ENCODE results near the gene PSMA3.

The PSMA3 gene

DNA sequence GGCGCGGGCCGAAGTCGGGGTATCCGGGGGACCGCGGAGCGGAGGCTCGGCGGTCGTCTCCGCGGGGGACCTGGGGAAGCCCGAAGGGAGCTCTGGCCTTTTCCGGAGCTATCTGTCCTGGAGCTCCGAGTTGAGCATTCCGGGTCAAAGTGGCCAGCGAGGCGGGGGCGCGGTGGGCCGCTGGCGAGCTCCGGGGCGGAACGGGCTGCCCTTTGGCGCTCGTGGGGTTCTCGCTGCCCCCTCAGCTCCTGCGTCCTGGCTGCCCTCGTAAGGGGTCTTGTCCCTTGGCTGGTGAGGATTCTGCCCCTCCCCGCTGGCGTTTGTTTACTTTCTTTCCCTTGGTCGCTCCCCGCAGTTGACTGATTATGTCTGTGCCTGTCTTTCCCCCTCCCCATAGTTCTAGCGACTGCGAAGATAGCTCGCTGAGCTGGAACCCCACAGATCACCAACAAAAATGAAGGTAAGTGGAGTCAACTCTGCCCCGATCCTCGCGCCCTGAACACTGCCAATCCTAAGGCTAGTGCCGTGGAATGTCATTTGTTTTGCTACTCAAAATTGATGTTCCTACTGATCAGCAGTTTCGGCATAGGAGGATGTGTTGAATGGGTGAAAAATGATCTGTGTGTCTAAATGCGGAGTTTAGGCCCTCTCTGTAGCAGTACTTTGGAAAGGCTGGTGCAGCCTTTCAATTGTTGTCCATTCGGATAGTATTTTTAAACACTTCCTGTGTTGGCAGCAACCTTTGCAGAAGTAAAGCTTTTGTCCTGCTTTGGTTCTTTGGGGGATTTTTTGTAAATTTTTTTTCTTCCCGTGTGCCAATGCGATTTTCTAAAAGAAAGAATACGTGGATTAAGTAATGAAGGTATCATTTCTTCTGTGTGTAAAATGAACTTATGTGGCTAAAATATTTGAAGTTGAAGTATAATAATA lies 55.0 kb downstream of the PSMA3 start:
- DNase-seq: no peak

DNA sequence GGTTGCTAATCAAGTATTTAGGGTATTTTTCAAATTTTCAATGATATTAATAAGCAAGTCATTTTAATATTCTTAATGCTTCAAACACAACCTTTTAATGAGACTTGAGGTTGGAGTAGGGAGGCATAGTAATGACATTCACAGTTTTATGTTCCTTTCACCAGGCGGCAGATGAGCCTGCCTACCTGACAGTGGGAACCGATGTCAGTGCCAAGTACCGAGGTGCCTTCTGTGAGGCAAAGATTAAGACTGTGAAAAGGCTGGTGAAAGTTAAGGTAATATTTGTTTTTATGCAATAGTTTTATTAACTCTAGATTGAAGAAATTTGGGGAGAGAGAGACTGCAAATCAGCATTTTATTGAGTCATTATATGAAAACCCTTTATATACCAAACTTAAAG lies 56.8 kb downstream of the PSMA3 start:
- no peak for DNase-seq

DNA sequence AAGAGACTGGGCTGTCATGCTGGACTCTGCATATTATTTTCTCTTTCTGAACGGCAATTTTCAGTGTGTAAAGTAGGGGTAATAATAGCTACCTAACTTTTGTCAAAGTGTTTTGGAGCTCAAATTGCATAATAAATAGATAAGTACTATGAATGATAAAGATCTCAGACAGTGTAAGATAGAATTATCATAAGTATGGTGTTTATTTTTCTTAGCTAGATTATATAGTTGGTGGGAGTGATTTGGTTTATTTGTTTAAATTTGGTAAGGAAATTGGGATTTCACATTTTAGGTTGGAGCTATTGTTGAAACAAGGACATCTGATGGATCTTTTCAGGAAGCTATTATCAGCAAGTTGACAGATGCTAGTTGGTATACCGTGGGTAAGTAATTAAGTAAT lies 61.1 kb downstream of the PSMA3 start:
- DNase-seq: no peak

DNA sequence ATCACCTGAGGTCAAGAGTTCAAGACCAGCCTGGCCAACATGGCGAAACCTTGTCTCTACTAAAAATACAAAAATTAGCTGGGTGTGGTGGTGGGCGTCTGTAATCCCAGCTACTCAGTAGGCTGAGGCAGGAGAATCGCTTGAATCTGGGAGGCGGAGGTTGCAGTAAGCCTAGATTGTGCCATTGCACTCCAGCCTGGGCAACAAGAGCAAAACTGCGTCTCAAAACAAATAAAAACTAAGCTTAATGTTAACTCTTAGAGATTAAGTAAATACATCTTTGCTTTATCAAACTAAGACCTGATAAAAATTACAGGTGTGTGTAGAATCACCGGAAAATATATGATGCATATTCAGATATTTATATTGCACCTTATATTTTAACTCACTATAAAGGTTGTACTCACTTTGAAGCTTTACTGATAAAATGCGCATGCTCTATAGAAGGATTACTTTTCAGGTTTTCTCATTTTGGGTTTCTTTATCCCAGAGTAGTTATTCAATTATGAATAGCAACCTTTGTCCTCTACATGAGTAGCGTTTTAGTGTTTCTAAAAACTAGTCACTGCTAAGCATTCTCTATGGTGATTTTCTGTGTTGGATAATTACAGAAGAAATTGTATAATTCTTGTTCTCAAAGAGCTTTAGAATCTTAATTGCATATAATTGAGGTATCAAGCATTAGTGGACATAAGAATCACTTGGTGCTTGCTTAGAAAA lies 63.1 kb downstream of the PSMA3 start:
- no peak for DNase-seq

- no peak for DNase-seq
These were observed 64.4 kb downstream of the PSMA3 start for GRCh38 chr14:58309086-58309485.

DNA sequence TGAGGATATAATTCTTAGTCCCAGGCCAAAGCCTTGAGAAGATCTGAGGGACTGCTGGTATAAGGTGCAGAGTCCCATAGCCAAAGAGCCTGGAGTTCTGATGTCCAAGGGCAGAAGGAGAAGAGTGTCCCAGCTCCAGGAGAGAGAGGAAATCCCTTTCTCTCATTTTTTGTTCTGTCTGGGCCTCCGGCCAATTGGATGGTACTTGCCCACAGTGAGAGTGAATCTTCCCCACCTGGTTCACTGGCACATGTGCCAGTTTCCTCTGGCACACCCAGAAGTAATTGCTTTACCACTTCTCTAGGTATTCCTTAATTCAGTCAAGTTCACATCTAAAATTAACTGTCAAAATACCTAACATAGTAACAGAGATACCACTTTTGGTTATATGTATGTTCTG lies 69.1 kb downstream of the PSMA3 start:
- DNase-seq: no peak

DNA sequence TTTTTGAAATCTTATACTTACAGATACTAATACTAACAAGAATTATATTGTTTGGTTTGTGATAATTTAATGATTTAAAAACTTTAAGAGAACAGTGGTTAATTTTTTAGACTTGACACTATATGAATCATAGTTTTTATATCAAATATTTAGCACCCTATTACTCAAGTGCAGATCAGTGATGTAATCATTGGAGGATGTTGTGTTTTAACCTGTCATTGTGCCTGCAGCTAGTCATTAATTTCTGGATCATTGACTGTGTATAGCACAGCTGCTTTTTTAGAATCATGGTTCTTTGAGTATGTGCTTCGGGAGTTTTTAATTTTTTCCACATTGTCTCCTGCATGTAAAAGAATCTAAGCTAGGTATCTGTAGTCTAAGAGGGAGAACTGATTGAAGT lies 71.0 kb downstream of the PSMA3 start:
- no peak for DNase-seq
